ENCODE data around the gene SPRR5.

Gene SPRR5, protein sequence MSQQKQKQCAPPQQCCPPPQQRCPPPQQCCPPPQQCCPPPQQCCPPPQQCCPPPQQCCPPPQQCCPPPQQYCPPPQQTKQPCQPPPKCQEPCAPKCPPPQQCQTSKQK

DNA sequence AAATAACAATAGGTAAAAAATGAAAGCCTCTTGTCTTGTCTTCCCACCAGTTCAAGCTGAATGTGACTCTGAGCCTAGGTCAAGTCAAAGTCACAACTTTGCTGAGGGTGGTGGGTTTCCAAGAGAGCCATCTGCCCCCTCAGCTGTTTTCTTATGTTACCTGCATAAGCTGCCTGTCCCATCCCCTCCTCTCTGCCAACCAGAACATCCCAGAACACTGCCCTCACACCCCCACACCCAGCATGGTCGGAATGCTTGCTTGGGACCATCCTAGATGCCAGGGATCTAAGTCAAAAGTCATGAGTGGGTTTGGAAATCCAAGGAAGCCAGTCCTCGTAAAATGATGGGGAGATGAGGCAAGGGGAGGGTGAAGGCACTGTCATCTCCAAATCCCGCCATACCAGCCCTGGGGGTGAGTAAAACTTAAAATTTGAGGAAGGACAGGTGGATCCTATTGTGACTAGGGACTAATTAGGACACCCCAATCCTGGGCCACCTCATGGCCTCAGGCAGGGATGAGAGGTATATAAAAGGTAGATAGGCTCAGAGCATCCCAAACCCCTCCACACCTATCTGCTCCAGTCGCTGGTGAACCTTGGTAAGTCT is at the start of gene SPRR5:
Gene SPRR5 (plus strand): TSS at position 556 of the 606 bp plus-strand sequence. CDS start 1,349 bp downstream, outside the sequence.
- TF ChIP-seq, protein P1, sequence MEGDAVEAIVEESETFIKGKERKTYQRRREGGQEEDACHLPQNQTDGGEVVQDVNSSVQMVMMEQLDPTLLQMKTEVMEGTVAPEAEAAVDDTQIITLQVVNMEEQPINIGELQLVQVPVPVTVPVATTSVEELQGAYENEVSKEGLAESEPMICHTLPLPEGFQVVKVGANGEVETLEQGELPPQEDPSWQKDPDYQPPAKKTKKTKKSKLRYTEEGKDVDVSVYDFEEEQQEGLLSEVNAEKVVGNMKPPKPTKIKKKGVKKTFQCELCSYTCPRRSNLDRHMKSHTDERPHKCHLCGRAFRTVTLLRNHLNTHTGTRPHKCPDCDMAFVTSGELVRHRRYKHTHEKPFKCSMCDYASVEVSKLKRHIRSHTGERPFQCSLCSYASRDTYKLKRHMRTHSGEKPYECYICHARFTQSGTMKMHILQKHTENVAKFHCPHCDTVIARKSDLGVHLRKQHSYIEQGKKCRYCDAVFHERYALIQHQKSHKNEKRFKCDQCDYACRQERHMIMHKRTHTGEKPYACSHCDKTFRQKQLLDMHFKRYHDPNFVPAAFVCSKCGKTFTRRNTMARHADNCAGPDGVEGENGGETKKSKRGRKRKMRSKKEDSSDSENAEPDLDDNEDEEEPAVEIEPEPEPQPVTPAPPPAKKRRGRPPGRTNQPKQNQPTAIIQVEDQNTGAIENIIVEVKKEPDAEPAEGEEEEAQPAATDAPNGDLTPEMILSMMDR (conservative IDR thresholded peaks at IDR 0.05; ENCODE audit: control insufficient read depth, insufficient read depth, low read depth, low read length) = no peak
- no peak within 1 kb of the TSS for H3K4me3 ChIP-seq (ENCODE audit: control insufficient read depth, low read depth, low read length)
- no peak for DNase-seq (ENCODE audit: low read depth)

DNA sequence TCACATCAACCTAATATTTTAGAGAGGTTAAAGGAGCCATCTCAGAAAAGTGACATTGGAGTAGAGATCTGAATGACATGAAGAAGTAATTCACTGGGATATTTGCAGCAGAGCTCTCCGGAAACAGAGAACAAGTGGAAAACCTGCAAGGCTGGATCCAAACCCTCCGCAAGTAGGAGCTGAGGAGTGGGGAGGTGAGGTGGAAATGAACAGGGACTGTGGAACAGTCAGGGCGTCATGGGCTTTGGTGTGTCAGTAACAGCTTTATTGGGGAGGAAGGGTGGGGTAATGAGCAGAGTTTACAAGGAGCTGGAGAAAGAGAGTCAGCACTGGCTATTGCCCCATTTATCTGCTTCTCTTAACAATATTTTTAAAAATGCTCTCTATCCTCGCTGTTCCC is 48.0 kb upstream of the SPRR5 start:
- H3K4me3 ChIP-seq (ENCODE audit: control insufficient read depth, low read depth, low read length) = no peak overlapping the region
- TF ChIP-seq, protein P1 (conservative IDR thresholded peaks at IDR 0.05; ENCODE audit: control insufficient read depth, insufficient read depth, low read depth, low read length) = no peak
- DNase-seq (ENCODE audit: low read depth) = no peak

DNA sequence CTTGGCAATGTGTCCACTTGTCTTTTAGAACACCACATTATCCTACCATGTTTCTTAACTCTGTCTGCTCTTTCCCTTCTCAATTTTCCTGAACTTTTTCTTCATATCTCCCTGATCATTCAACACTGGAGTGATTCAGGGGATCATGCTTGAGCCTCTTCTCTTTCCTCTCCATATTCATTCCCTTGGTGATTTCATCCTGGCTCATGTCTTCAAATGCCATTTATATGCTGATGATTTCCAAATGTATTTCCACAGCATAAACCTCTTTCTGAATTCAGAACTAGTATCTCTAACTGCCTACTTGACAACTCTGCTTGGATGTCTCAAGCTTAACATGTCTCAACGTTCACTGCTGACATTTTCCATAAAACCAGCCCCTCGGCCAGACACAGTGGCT is 47.1 kb upstream of the SPRR5 start:
- H3K4me3 ChIP-seq (ENCODE audit: control insufficient read depth, low read depth, low read length) = no peak overlapping the region
- TF ChIP-seq, protein P1 (conservative IDR thresholded peaks at IDR 0.05; ENCODE audit: control insufficient read depth, insufficient read depth, low read depth, low read length) = no peak
- no peak for DNase-seq (ENCODE audit: low read depth)

DNA sequence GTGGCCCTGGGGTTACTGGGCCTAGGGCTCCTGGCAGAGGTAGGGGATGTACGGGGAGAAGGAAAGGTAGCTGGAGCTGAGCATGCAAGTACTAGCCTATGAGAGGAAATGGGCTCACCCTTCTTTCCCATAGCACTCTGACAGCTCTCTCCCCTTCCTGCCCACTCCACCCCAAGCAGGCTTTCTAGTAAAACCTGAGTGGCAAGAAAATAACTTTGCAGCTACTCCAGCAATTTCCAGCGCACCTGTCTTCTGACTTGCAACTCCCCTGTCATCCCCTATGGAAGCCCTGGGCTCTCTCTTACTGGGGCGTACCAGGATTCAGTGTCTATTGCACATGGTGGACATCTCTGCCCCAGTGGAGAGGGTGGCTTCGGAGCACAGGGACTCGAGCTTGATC is 45.4 kb upstream of the SPRR5 start:
- DNase-seq (ENCODE audit: low read depth) = no peak
- TF ChIP-seq, protein P1 (conservative IDR thresholded peaks at IDR 0.05; ENCODE audit: control insufficient read depth, insufficient read depth, low read depth, low read length) = no peak

DNA sequence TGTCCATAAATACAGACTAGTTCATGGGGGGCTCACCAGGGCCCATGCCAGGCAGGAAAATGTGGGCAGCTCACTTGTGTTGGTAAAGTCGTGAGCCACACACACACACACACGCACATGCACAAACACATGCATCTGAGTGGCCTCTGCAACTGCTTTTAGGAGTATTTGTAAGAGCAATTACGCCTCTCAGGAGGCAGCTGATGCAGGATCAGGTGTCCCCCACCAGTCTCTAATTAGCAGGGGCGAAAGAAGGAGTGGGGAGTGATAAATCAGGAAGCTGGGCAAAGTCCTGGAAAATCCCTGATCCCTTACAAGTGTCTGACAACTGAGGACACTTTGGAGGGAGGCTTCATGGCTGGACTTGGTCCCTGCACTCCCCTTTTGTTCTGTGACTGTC is 44.4 kb upstream of the SPRR5 start:
- no peak overlapping the region for H3K4me3 ChIP-seq (ENCODE audit: control insufficient read depth, low read depth, low read length)
- DNase-seq (ENCODE audit: low read depth) = no peak
- TF ChIP-seq, protein P1 (conservative IDR thresholded peaks at IDR 0.05; ENCODE audit: control insufficient read depth, insufficient read depth, low read depth, low read length) = no peak

More for the DNA sequence above, 45.4 kb upstream of the SPRR5 start:
- no peak overlapping the region for H3K4me3 ChIP-seq (ENCODE audit: control insufficient read depth, low read depth, low read length)

DNA sequence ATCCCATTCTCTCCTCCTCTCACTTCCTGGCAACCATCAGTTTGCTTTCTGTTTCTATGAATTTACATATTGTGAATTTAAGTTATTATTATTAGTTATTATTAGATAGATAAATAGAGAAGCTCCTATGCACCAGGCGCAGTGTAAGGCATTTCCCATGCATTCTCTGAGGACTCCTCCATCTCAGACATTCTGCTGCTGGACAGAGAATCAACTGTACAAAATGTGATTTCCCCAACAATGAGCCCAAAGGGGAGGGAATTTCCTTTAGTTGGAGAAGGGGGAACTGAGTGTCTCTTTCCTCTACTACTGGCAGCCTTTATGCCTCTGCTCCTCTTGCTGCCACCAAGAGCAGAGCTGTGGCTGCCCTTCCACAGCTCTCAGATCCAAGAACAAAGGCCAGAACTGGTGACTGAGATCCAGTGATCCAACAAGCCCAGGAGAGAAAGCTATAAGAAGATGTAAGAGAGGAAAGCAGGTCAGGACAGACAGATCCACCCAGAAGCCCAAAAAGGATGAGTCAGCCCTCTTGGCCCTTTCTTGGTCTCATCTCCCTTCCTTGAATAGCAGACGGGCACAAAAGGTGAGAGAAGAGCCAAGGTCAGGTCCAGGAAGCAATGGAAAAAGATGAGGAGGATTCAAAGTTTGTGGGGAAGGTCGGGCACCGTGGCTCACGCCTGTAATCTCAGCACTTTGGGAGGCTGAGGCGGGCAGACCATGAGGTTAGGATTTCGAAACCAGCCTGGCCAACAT is 42.1 kb upstream of the SPRR5 start:
- H3K4me3 ChIP-seq (ENCODE audit: control insufficient read depth, low read depth, low read length) = no peak overlapping the region
- DNase-seq (ENCODE audit: low read depth) = no peak
- TF ChIP-seq, protein P1 (conservative IDR thresholded peaks at IDR 0.05; ENCODE audit: control insufficient read depth, insufficient read depth, low read depth, low read length) = no peak
